GM13977 (cell line): Measurements from ENCODE around the gene FFAR2.
"Not testable (repeated sequence)": the region's sequence is repeated elsewhere in the genome, so short reads cannot be mapped to it uniquely, and the experiment has no call there.

Experiments
- DNase-seq: peaks from one replicate; pipeline ENCODE4 v3.0.0; 2012; ENCODE audit warnings: low spot score
- CTCF ChIP-seq: IDR thresholded peaks from 2 replicates; pipeline ENCODE4 v1.5.1; 2012; ENCODE audit warnings: mild to moderate bottlenecking, control low read depth; ENCODE audit not compliant: insufficient read depth; ENCODE audit errors: extremely low read depth, missing control alignments
- in situ Hi-C: fragments of 300-500 bp; cut with MboI; formaldehyde crosslinking; loops from one replicate; pipeline ENCODE4 v1.12.0; 2022; ENCODE audit warnings: low sequenced_read_pairs, low pct_unique_long_range_greater_than_20kb, mixed read lengths, inconsistent platforms; ENCODE audit not compliant: unreplicated experiment

FFAR2 gene

GRCh38 chr19:35421362-35421761, 26.7 kb upstream of the FFAR2 start:
- DNase-seq: no peak
- TF ChIP-seq CTCF: no peak
- in situ Hi-C loops: no loop called here

GRCh38 chr19:35423406-35423805, 24.7 kb upstream of the FFAR2 start:
- in situ Hi-C loops, DNase-seq: not testable (repeated sequence)

- no peak for DNase-seq
- TF ChIP-seq CTCF: no peak
- in situ Hi-C loops: no loop called here
Measured at GRCh38 chr19:35425682-35426081, 22.4 kb upstream of the FFAR2 start.

- no peak for TF ChIP-seq CTCF
- in situ Hi-C loops: no loop called here
- DNase-seq: no peak
Measured at GRCh38 chr19:35427187-35427586, 20.9 kb upstream of the FFAR2 start.

- no peak for DNase-seq
- TF ChIP-seq CTCF: no peak
- in situ Hi-C loops: no loop called here
Measured at GRCh38 chr19:35429698-35430408, 18.2 kb upstream of the FFAR2 start.

- in situ Hi-C loops: no loop called here
- no peak for DNase-seq
Measured at GRCh38 chr19:35430409-35431144, 17.5 kb upstream of the FFAR2 start.

More at GRCh38 chr19:35430409-35431144, 17.5 kb upstream of the FFAR2 start:
- TF ChIP-seq CTCF: no peak
